GM12874 (cell line): ENCODE data around the gene MLF2.
A peak's percentile ranks its signal among the peaks of the same experiment; 100 is the strongest.

Source experiments
- TF ChIP-seq, protein P1 (sequence below): IDR thresholded peaks from 2 replicates; pipeline ENCODE4 v1.5.1; 2011; ENCODE audit warnings: low read depth, mild to moderate bottlenecking, control low read depth, low read length, moderate library complexity; ENCODE audit not compliant: insufficient read depth

The MLF2 gene

DNA sequence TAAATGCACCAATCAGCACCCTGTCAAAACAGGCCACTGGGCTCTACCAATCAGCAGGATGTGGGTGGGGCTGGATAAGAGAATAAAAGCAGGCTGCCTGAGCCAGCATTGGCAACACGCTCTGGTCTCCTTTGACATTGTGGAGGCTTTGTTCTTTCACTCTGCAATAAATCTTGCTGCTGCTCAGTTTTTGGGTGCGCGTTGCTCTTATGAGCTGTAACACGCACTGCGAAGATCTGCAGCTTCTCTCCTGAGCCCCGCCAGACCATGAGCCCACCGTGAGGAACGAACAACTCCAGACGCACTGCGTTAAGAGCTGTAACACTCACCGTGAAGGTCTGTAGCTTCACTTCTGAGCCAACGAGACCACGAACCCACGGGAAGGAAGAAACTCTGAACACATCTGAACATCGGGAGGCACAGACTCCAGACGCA lies 44.0 kb downstream of the MLF2 start:
- TF ChIP-seq, protein P1, sequence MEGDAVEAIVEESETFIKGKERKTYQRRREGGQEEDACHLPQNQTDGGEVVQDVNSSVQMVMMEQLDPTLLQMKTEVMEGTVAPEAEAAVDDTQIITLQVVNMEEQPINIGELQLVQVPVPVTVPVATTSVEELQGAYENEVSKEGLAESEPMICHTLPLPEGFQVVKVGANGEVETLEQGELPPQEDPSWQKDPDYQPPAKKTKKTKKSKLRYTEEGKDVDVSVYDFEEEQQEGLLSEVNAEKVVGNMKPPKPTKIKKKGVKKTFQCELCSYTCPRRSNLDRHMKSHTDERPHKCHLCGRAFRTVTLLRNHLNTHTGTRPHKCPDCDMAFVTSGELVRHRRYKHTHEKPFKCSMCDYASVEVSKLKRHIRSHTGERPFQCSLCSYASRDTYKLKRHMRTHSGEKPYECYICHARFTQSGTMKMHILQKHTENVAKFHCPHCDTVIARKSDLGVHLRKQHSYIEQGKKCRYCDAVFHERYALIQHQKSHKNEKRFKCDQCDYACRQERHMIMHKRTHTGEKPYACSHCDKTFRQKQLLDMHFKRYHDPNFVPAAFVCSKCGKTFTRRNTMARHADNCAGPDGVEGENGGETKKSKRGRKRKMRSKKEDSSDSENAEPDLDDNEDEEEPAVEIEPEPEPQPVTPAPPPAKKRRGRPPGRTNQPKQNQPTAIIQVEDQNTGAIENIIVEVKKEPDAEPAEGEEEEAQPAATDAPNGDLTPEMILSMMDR = no peak

DNA sequence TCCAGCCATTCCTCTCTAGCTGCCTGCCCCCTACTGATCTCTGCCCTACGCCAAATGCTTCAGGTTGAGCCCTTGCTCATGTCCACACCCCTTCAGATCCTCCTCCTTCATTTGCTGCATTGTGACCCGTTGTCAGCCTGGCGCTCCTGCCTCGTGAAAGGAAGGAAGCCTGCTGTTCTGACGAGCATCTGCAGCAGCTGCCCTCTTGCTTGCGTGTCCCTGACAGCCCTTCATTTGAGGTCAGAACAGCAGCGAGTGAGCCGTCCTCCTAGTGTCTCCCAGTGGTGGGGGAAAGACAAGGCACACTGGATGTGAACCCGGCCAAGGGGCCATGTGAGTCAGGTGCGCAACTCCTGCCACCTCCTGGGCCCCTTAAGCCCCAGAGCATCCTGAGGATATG lies 49.3 kb downstream of the MLF2 start:
- TF ChIP-seq, protein P1 = 0 out of 2 replicates have a peak, but pooled peaks have one; percentile 7

DNA sequence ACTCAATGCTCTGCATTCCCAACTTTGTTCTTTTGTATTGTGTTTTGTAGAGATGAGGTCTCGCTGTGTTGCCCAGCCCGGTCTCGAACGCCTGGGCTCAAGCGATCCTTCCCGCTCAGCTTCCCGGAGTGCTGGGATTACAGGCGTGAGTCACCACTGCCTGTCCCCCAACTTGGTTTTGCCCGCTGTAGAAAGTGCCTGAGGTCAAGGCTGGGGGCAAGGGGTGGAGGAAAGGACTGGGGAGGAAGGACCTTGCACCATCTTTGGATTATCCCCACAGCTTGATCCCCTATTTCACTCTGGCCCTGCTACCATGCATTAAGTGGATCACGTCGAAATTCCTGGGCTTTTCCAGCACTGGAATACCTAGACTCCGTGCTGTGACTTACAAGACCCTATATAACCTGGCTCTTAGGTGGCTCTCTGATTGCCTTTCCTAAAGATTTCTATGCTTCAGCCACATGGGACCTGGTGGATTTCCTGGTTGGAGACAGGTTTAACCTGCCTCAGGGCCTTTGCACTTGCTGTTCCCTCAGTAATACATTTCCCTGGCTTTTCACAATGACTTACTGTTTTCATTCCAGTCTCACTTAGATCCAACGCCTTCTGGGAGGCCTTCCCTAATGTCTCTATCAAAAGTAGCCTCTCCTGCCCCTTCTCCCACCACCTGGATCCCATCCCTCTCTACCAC lies 51.7 kb downstream of the MLF2 start:
- TF ChIP-seq, protein P1 = no peak

DNA sequence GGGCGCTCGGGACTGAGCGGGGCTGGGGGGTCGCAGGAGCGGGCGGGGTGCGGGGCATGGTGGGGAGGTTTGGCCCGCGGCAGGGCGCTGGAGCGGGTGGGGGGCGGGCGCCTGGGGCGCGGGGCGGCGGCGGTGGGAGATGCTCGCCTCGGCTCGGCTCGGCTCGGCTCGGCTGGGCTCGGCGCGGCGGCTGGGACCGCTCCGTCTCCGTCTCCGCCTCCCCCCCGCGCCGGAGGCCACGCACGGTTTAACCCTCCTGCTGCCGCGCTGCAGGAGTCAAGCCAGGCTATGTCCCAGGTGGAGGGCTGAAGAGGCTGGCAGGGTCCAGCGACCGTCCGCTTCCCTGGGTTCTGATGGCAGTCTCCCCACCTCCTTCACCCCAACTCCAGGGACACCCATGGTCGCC lies 52.3 kb downstream of the MLF2 start, which contains the start of gene PIANP:
PIANP (minus strand) TSS at position 170 of the 406 bp plus-strand sequence. CDS start 2,754 bp downstream, outside the sequence.
- TF ChIP-seq, protein P1 = no peak

DNA sequence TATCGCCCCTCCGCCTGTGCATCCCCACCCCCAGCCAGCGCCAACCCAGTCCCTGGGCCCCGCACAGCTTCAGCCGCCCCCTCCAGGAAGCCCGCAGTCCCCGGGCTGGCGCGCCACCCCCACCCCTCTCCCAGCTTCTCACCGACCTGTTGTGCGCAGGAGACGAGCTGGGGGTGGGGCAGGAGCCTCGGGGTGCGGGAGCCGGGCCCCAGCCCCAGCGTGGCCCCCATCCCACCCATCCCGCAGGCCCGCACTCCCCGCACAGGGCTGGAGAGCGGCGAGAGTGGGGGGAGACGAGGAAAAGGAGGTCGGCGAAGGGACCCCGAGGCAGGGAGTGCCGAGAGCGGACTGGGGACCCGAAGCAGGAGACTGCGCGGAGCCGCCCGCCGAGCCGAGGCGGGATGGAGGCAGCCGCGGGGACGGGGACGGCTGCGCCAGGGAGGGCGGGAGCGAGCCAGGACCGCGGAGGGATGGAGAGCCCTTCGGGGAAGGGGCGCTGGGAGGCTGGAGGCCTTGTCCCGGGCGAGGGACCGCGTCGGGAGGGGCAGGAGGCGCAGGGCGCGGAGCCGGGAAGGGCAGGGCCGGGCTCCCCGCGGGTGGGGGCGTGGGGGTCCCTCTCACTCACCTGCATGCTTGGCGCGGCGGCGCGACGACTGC lies 52.8 kb downstream of the MLF2 start:
- TF ChIP-seq, protein P1 = no peak

DNA sequence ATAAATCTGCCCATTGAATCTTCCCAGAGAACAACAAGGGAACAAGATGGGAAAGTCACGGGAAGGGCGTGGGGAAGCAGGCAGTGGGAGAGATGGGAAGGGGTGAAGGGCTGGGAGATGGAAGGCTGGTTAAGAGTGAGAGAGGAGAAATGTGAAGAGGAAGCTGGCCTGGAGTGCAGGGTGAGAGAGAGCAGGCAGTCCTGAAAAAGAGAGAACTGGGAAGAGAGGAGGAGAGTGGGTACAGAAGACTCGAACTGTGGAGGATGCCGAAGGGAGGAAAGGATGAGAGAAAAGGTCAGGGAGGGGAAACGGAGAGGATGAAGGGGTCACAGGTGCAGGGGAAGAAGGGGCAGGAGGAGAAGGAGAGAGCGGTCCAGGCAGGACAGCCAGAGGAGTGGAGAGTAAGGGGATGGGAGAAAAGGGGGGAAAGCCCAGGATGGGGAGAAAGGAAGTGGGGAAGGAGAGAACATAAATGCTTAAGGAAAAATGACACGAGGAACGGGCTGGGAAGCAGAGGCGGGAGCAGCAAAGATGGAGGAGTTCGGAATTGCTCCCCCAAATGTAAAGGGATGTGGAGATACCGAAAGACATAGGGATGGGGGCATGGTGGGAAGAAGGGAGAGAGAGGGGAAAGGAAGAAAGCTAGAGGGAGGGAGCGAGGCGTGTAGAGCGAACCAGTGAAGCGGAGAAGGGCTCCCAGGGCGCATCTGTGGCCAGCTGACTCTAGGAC lies 53.5 kb downstream of the MLF2 start:
- TF ChIP-seq, protein P1 = no peak
